OCI-LY3 (cell line): ENCODE data around the gene RIPK4.
"Not testable (repeated sequence)": the region's sequence is repeated elsewhere in the genome, so short reads cannot be mapped to it uniquely, and the experiment has no call there.

Source experiments
- H2AFZ ChIP-seq: fragments of 200-600, 300-600 bp; shearing (Covaris generic); 2 replicates; pipeline ENCODE4 v1.6.0; 2014; ENCODE audit warnings: antibody characterized with exemption, low read depth, low read length
- H3K27ac ChIP-seq: fragments of 200-600, 300-600 bp; sonication (generic); 2 replicates; pipeline ENCODE4 v1.5.1; 2014; ENCODE audit warnings: mild to moderate bottlenecking, low read length, moderate library complexity, mixed read lengths
- H3K27me3 ChIP-seq: fragments of 200-600, 300-600 bp; sonication (generic); 2 replicates; pipeline ENCODE4 v1.6.1; 2014; ENCODE audit warnings: low read depth, low read length, mixed read lengths
- H3K36me3 ChIP-seq: fragments of 200-600, 300-600 bp; sonication (generic); replicated peaks from 2 replicates; pipeline ENCODE3; 2014; ENCODE audit warnings: low read depth, low read length, mixed read lengths
- H3K4me1 ChIP-seq: fragments of 300-600, 200-600 bp; sonication (generic); 2 replicates; pipeline ENCODE4 v1.6.1; 2014; ENCODE audit warnings: low read length, mixed read lengths
- H3K4me2 ChIP-seq: fragments of 200-600, 300-600 bp; sonication (generic); 2 replicates; pipeline ENCODE4 v1.6.1; 2014; ENCODE audit warnings: low read length, mixed read lengths
- H3K4me3 ChIP-seq: fragments of 300-600, 200-600 bp; sonication (generic); 2 replicates; pipeline ENCODE4 v1.5.1; 2014; ENCODE audit warnings: antibody characterized with exemption, mild to moderate bottlenecking, low read length, moderate library complexity
- H3K79me2 ChIP-seq: fragments of 300-600, 200-600 bp; shearing (Covaris generic); 2 replicates; pipeline ENCODE4 v1.6.1; 2014; ENCODE audit warnings: mild to moderate bottlenecking, low read length, mixed read lengths
- H3K9ac ChIP-seq: fragments of 300-600, 200-600 bp; shearing (Covaris generic); 2 replicates; pipeline ENCODE4 v1.6.0; 2014; ENCODE audit warnings: mild to moderate bottlenecking, low read length, moderate library complexity
- H3K9me3 ChIP-seq: fragments of 200-600, 300-600 bp; shearing (Covaris generic); 2 replicates; pipeline ENCODE4 v1.6.1; 2014; ENCODE audit warnings: low read length, mixed read lengths; ENCODE audit not compliant: insufficient read depth
- H4K20me1 ChIP-seq: fragments of 200-600, 300-600 bp; sonication (generic); 2 replicates; pipeline ENCODE4 v1.6.1; 2016; ENCODE audit warnings: low read length, mixed read lengths; ENCODE audit not compliant: insufficient read depth
- EZH2phosphoT487 ChIP-seq: fragments of 200-600 bp; shearing (Covaris generic); IDR thresholded peaks from 2 replicates; pipeline ENCODE4 v1.6.1; 2018; ENCODE audit warnings: antibody characterized with exemption, mixed run types, low read depth
- TF ChIP-seq, protein P1 (sequence below): fragments of 200-600, 300-600 bp; sonication (generic); IDR thresholded peaks from 2 replicates; pipeline ENCODE4 v1.5.1; 2014; ENCODE audit warnings: antibody characterized with exemption, low read length, low read depth

Gene RIPK4

DNA sequence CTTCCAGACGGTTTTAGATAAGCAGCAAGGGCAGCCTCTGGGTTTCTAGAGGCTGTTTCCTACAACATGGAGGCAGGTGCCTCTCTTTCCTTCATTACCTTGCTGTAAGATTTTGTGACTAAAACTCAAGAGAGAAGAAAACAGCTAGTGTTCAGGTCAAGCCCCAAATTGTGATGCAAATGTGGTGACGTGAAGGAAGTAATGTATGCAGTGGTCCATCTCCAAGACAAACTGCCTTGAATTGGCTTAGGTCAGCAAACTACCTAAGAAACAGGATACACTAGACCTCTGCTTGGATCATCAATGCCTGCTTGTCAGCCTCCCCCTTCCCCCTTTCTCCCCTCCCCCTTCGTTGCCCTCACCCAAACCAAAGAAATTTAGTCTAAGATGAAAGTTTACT is 28.9 kb upstream of the RIPK4 start:
- Histone ChIP-seq H3K4me2 (no peak overlapping the region), H3K79me2 (no peaks in the 10 kb centered on the region), H3K27ac (no peak overlapping the region), H3K27me3 (no peaks in the 10 kb centered on the region), H4K20me1 (no peaks in the 10 kb centered on the region), H3K9ac (no peak overlapping the region), H3K36me3 (no peaks in the 10 kb centered on the region), H3K4me3 (no peak overlapping the region), H2AFZ (no peak overlapping the region), H3K4me1 (no peaks in the 10 kb centered on the region), H3K9me3 (no peaks in the 10 kb centered on the region)
- TF ChIP-seq, protein P1, sequence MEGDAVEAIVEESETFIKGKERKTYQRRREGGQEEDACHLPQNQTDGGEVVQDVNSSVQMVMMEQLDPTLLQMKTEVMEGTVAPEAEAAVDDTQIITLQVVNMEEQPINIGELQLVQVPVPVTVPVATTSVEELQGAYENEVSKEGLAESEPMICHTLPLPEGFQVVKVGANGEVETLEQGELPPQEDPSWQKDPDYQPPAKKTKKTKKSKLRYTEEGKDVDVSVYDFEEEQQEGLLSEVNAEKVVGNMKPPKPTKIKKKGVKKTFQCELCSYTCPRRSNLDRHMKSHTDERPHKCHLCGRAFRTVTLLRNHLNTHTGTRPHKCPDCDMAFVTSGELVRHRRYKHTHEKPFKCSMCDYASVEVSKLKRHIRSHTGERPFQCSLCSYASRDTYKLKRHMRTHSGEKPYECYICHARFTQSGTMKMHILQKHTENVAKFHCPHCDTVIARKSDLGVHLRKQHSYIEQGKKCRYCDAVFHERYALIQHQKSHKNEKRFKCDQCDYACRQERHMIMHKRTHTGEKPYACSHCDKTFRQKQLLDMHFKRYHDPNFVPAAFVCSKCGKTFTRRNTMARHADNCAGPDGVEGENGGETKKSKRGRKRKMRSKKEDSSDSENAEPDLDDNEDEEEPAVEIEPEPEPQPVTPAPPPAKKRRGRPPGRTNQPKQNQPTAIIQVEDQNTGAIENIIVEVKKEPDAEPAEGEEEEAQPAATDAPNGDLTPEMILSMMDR: no peak
- no peak for TF ChIP-seq EZH2phosphoT487

DNA sequence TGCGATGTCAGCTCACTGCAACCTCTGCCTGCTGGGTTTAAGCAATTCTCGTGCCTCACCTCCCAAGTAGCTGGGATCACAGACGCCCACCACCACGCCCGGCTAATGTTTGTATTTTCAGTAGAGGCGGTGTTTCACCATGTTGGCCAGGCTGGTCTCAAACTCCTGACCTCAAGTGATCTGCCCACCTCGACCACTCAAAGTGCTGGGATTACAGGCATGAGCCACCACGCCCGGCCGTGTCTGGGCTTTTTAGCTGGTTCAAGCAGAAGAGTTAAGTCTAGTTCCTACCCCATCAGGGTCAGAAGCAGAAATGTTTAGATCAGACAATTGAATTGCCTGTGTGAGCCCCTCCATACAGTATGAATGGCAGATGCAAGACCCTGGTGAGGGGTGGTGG is 27.7 kb upstream of the RIPK4 start:
- no peaks in the 10 kb centered on the region for H3K79me2 ChIP-seq
- no peak overlapping the region for H3K4me2 ChIP-seq
- H3K4me3 ChIP-seq: no peak overlapping the region
- H3K9ac ChIP-seq: no peak overlapping the region
- H3K27ac ChIP-seq: no peak overlapping the region
- no peaks in the 10 kb centered on the region for H4K20me1 ChIP-seq
- no peaks in the 10 kb centered on the region for H3K4me1 ChIP-seq
- H3K27me3 ChIP-seq: no peaks in the 10 kb centered on the region
- no peak overlapping the region for H2AFZ ChIP-seq
- no peaks in the 10 kb centered on the region for H3K9me3 ChIP-seq
- H3K36me3 ChIP-seq: no peaks in the 10 kb centered on the region
- TF ChIP-seq, protein P1: no peak
- no peak for TF ChIP-seq EZH2phosphoT487

DNA sequence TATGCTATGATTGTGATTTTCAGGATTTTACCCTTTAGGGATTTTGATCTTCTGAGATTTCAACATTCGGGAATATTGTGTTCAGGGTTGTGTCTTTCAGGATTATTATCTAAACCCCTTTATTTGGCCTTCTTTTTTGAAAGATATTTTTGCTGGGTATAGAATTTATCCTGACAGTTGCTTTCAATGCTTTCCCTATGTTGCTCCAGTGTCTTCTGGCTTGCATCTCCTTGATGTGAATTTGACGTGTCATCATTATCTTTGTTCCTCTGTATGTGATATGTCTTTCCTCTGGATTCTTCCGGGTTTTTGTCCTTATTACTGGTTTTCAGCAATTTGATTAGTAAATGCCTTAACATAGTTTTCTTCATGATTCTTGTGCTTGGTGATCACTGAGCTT is 25.9 kb upstream of the RIPK4 start:
- no peaks in the 10 kb centered on the region for H3K27me3 ChIP-seq
- H3K4me3 ChIP-seq: no peak overlapping the region
- no peak overlapping the region for H2AFZ ChIP-seq
- H3K9ac ChIP-seq: no peak overlapping the region
- H3K4me1 ChIP-seq: no peaks in the 10 kb centered on the region
- no peak overlapping the region for H3K4me2 ChIP-seq
- H3K9me3 ChIP-seq: no peaks in the 10 kb centered on the region
- no peaks in the 10 kb centered on the region for H3K36me3 ChIP-seq
- no peaks in the 10 kb centered on the region for H3K79me2 ChIP-seq
- no peak overlapping the region for H3K27ac ChIP-seq
- no peak for TF ChIP-seq EZH2phosphoT487
- TF ChIP-seq, protein P1: no peak
- no peaks in the 10 kb centered on the region for H4K20me1 ChIP-seq

GRCh38 chr21:41786509-41786987 is 19.7 kb upstream of the RIPK4 start:
- Histone ChIP-seq H3K9me3 (no peaks in the 10 kb centered on the region), H3K4me1 (no peaks in the 10 kb centered on the region), H3K4me2 (no peak overlapping the region), H3K9ac (no peak overlapping the region), H3K36me3 (no peaks in the 10 kb centered on the region), H3K79me2 (no peaks in the 10 kb centered on the region), H3K27ac (no peak overlapping the region), H4K20me1 (no peaks in the 10 kb centered on the region), H3K27me3 (peaks cover 6% of the 10 kb centered on the region), H3K4me3 (no peak overlapping the region), H2AFZ (no peak overlapping the region)
- TF ChIP-seq, protein P1: no peak
- no peak for TF ChIP-seq EZH2phosphoT487

DNA sequence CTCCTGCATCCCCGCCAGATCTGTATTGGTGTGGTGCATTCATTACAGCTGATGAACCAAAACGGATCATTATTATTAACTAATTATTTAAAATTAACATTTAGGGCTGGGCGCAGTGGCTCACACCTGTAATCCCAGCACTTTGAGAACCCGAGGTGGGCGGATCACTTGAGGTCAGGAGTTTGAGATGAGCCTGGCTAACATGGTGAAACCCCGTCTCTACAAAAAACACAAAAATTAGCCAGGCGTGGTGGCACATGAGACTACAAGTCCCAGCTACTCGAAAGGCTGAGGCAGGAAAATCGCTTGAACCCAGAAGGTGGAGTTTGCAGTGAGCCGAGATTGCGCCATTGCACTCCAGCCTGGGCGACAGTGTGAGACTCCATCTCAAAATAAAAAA is 18.4 kb upstream of the RIPK4 start:
- H3K4me1 ChIP-seq, H3K36me3 ChIP-seq, H3K79me2 ChIP-seq, H3K9me3 ChIP-seq, H2AFZ ChIP-seq, H3K4me3 ChIP-seq, H3K4me2 ChIP-seq, H3K9ac ChIP-seq, H3K27me3 ChIP-seq, H3K27ac ChIP-seq, H4K20me1 ChIP-seq: not testable (repeated sequence)
